Heart left ventricle (tissue), 16 donors: ENCODE measurements around the gene MARCHF2. TPM values are rescaled to one million over a fixed set of nuclear protein-coding genes. Genes with fewer than 3 reads are reported as not detected.

Source experiments
- ATAC-seq, 4 donors: fragments of 200-7000 bp; cut with Tn5 transposase; one replicate each; pipeline ENCODE4 v1.9.1; 2020 to 2022; ENCODE audit warnings: moderate library complexity in 4 of 4, mild to moderate bottlenecking in 3 of 4, moderate number of reproducible peaks in 1 of 4
- DNase-seq, 5 donors: peaks; one replicate each; pipeline ENCODE4 v3.0.0-alpha.2; 2020
- H3K27ac ChIP-seq, 12 donors: fragments of 200-600 bp; sonication (generic) in 4 of 12; one replicate each; pipeline versions ENCODE4 v1.5.0 to v1.8.0; 2016 to 2022; ENCODE audit warnings: mild to moderate bottlenecking in 2 of 12
- H3K27me3 ChIP-seq, 9 donors: fragments of 200-600 bp; sonication (generic) in 2 of 9; one replicate each; pipeline versions ENCODE4 v1.5.1 to v1.8.0; 2016 to 2022; ENCODE audit warnings: mild to moderate bottlenecking in 3 of 9
- H3K36me3 ChIP-seq, 9 donors: fragments of 200-600 bp; sonication (generic) in 2 of 9; one replicate each; pipeline versions ENCODE4 v1.5.0 to v1.8.0; 2018 to 2022; ENCODE audit warnings: mild to moderate bottlenecking in 2 of 9
- H3K4me1 ChIP-seq, 12 donors: fragments of 200-600 bp; sonication (generic) in 4 of 12; one replicate each; pipeline versions ENCODE4 v1.5.0 to v1.8.0; 2016 to 2022; ENCODE audit warnings: mild to moderate bottlenecking in 3 of 12
- H3K4me3 ChIP-seq, 12 donors: fragments of 200-600 bp; sonication (generic) in 4 of 12; one replicate each; pipeline versions ENCODE4 v1.5.0 to v1.8.0; 2017 to 2022; ENCODE audit warnings: mild to moderate bottlenecking in 9 of 12, moderate library complexity in 4 of 12
- H3K9me3 ChIP-seq, 12 donors: fragments of 200-600 bp; sonication (generic) in 4 of 12; one replicate each; pipeline versions ENCODE4 v1.5.0 to v1.8.0; 2016 to 2022; ENCODE audit warnings: mild to moderate bottlenecking in 1 of 12
- CTCF ChIP-seq, 12 donors: fragments of 200-600 bp; sonication (generic) in 4 of 12; IDR thresholded peaks; one replicate each; pipeline versions ENCODE4 v1.5.0 to v1.8.0; 2018 to 2022; ENCODE audit warnings: antibody characterized with exemption in 12 of 12, mild to moderate bottlenecking in 5 of 12
- POLR2A ChIP-seq, 2 donors: fragments of 450-650 bp; IDR thresholded peaks; one replicate each; pipeline ENCODE4 v1.6.1; 2017; ENCODE audit warnings: antibody characterized with exemption in 2 of 2, mild to moderate bottlenecking in 2 of 2, moderate library complexity in 2 of 2
- WGBS, 4 donors: extraction: QIAGEN DNeasy Blood & Tissue Kit in 2 of 4; methylation state at CpG; one replicate each; pipeline versions ENCODE4 v1.1.5 to v1.1.7; 2013 to 2018; 5-methylcytosine and 5-hydroxymethylcytosine counted together
- intact Hi-C, 10 donors: fragments of 100-400 bp; cut with DNase I; formaldehyde crosslinking; loops; one replicate each; pipeline versions ENCODE4 v1.11.1 to v1.14.2; 2022
- polyA plus RNA-seq, 2 donors: library from polyadenylated mRNA; stranded (reverse); fragments of 200-250 nt; gene quantifications; one replicate each; pipeline ENCODE4 v1.2.3, GENCODE V29; 2013
- total RNA-seq, 9 donors: library from RNA; depleted of rRNA in 2 of 9; stranded (reverse); fragments of >200 nt in 2 of 9; fragmentation: NEBNext Ultra II Directional in 3 of 9; extraction: Animal tissue kit (Norgen Biotek cat#: 25700) in 3 of 9; gene quantifications; one replicate each; pipeline versions ENCODE4 v1.1.0 to v1.2.4, GENCODE V29; 2016 to 2023
- donor health status: ischemic (EF 13 %, LVEDD 7.1; RV severe dilation, severe dysfunction).
- donor health status: healthy with polysubstance abuse.
- donor health status: DM: no; HTN: yes; CAD: no.
- donor health status: DM: no; HTN: no; CAD: no.
- donor health status: ischemic (EF 25% LVEDD 6.9; RV normal size, moderate dysfunction).
- donor health status: ischemic (EF 25% LVEDD 5.7; RV mildly dilated, moderate dysfunction).
- donor health status: healthy.
- donor health status: DM: yes; HTN: yes; CAD: no.
- donor health status: ischemic (EF 35%, LVEDD 5.7; RV mildly dilated, moderate dysfunction).
- donor health status: nonischemic (EF 11% LVEDD 7.7; RV severe dilation, severe dysfunction).
- donor health status: DM: yes; HTN: yes; CAD: no.
- donor health status: PGD.
- donor health status: ischemic (EF 29% LVEDD 5.4; RV normal size, mild dysfunction).
- donor health status: nonischemic (EF 23%, LVEDD 6.1; RV moderate dilation, normal function).

MARCHF2 gene
- total and polyA plus RNA-seq, 11 donors, result 50.7 to 308 (median 82.0) TPM

GRCh38 chr19:8429044-8429443 lies 15.9 kb downstream of the MARCHF2 start:
- no peak for TF ChIP-seq POLR2A (IDR thresholded peaks at IDR 0.05)
- TF ChIP-seq CTCF (IDR thresholded peaks at IDR 0.05), result no peak
- Histone ChIP-seq H3K27ac (no peak overlapping the region), H3K4me1 (peaks cover 6 to 21% (median 11%) of the 10 kb centered on the region in 12 donors), H3K36me3 (peaks cover 0 to 65% (median 41%) of the 10 kb centered on the region in 9 donors), H3K9me3 (no peaks in the 10 kb centered on the region), H3K27me3 (no peaks in the 10 kb centered on the region), H3K4me3 (no peak overlapping the region)
- intact Hi-C loops, result no loop called here
- 84 to 92% (median 87%) methylated on average over 6 of the region's 6 CpGs for WGBS, 4 donors
- no peak for ATAC-seq
- no peak for DNase-seq

GRCh38 chr19:8429826-8430225 lies 16.7 kb downstream of the MARCHF2 start:
- intact Hi-C loops, result no loop called here
- Histone ChIP-seq H3K4me3 (no peak overlapping the region), H3K9me3 (no peaks in the 10 kb centered on the region), H3K27ac (no peak overlapping the region), H3K4me1 (peaks cover 0 to 21% (median 6%) of the 10 kb centered on the region in 12 donors), H3K36me3 (peaks cover 0 to 65% (median 41%) of the 10 kb centered on the region in 9 donors), H3K27me3 (no peaks in the 10 kb centered on the region)
- ATAC-seq (no peak), DNase-seq (no peak)
- 94 to 99% (median 97%) methylated on average over 6 of the region's 6 CpGs for WGBS, 4 donors
- TF ChIP-seq CTCF (IDR thresholded peaks at IDR 0.05) (no peak), POLR2A (IDR thresholded peaks at IDR 0.05) (no peak)

GRCh38 chr19:8430650-8431049 lies 17.5 kb downstream of the MARCHF2 start:
- DNase-seq (no peak), ATAC-seq (no peak)
- 90 to 93% (median 93%) methylated on average over 12 to 20 of the region's 20 CpGs for WGBS, 4 donors
- no peak overlapping the region for H3K4me3 ChIP-seq
- H3K27ac ChIP-seq, result no peak overlapping the region
- H3K4me1 ChIP-seq, result peaks cover 0 to 14% (median 6%) of the 10 kb centered on the region in 12 donors
- no peaks in the 10 kb centered on the region for H3K9me3 ChIP-seq
- intact Hi-C loops, result no loop called here
- peaks cover 0 to 70% (median 45%) of the 10 kb centered on the region in 9 donors for H3K36me3 ChIP-seq
- TF ChIP-seq POLR2A (IDR thresholded peaks at IDR 0.05) (no peak), CTCF (IDR thresholded peaks at IDR 0.05) (no peak)
- no peaks in the 10 kb centered on the region for H3K27me3 ChIP-seq

- no peak for TF ChIP-seq POLR2A (IDR thresholded peaks at IDR 0.05)
- no peak for TF ChIP-seq CTCF (IDR thresholded peaks at IDR 0.05)
- Histone ChIP-seq H3K4me1 (peaks cover 0 to 21% (median 6%) of the 10 kb centered on the region in 12 donors), H3K4me3 (no peak overlapping the region), H3K36me3 (peaks cover 0 to 47% (median 26%) of the 10 kb centered on the region in 9 donors), H3K9me3 (no peaks in the 10 kb centered on the region), H3K27me3 (no peaks in the 10 kb centered on the region), H3K27ac (no peak overlapping the region)
- intact Hi-C loops, result no loop called here
- WGBS, 4 donors, result 96 to 98% (median 97%) methylated on average over 12 of the region's 12 CpGs
- peak in 1 of 5 donors; percentile 11 for DNase-seq
- ATAC-seq, result no peak
These were observed 25.1 kb downstream of the MARCHF2 start for GRCh38 chr19:8438236-8438635.
